Vagina (tissue), 2 donors: ENCODE measurements around the gene RPP40. TPM values are rescaled to one million over a fixed set of nuclear protein-coding genes. Genes with fewer than 3 reads are reported as not detected.

Experiments used
- DNase-seq, 2 donors: peaks; one replicate each; pipeline ENCODE4 v3.0.0-alpha.2; 2017; ENCODE audit errors: extremely low spot score in 2 of 2
- H3K27ac ChIP-seq: fragments of 200-600 bp; sonication (generic); one replicate; pipeline ENCODE4 v1.5.1; 2019
- H3K27me3 ChIP-seq: fragments of 200-600 bp; sonication (generic); one replicate; pipeline ENCODE4 v1.5.1; 2019
- H3K36me3 ChIP-seq, 2 donors: fragments of 200-600 bp; sonication (generic); one replicate each; pipeline ENCODE4 v1.5.1; 2017 to 2019
- H3K4me1 ChIP-seq: fragments of 200-600 bp; sonication (generic); one replicate; pipeline ENCODE4 v1.5.1; 2019
- H3K4me3 ChIP-seq, 2 donors: fragments of 200-600 bp; sonication (generic); 1 replicate in 1 of 2; 2 replicates in 1 of 2; pipeline ENCODE4 v1.5.1; 2016 to 2019
- H3K9me3 ChIP-seq: fragments of 200-600 bp; sonication (generic); one replicate; pipeline ENCODE4 v1.5.1; 2019
- CTCF ChIP-seq, 3 experiments: fragments of 450-650 bp in 2 of 3; fragments of 200-600 bp in 1 of 3; sonication (generic) in 1 of 3; IDR thresholded peaks; one replicate each; pipeline ENCODE4 v1.5.1; 2017 to 2019; ENCODE audit warnings: antibody characterized with exemption in 3 of 3, mild to moderate bottlenecking in 2 of 3, moderate library complexity in 2 of 3
- POLR2A ChIP-seq, 2 donors: fragments of 450-650 bp; IDR thresholded peaks; one replicate each; pipeline ENCODE4 v1.6.1; 2017; ENCODE audit warnings: antibody characterized with exemption in 2 of 2, mild to moderate bottlenecking in 2 of 2, moderate library complexity in 2 of 2
- POLR2AphosphoS5 ChIP-seq, 2 donors: sonication (generic); formaldehyde crosslinking; IDR thresholded peaks; one replicate each; pipeline ENCODE4 v1.9.0; 2017; ENCODE audit warnings: antibody characterized with exemption in 2 of 2, mild to moderate bottlenecking in 2 of 2, low read depth in 1 of 2; ENCODE audit not compliant: insufficient read depth in 1 of 2
- intact Hi-C: fragments of 100-400 bp; cut with DNase I; formaldehyde crosslinking; loops from one replicate; pipeline ENCODE4 v1.15.1; 2023
- total RNA-seq: library from RNA; depleted of rRNA; stranded (reverse); fragments of >200 nt; gene quantifications from one replicate; pipeline ENCODE4 v1.2.3, GENCODE V29; 2016

The RPP40 gene
- total RNA-seq, 1 donor from 2014 or later, result 4.7 TPM

GRCh38 chr6:4972438-4972837 lies 31.4 kb downstream of the RPP40 start:
- intact Hi-C loops, result no loop called here
- DNase-seq, result no peak
- Histone ChIP-seq H3K4me3 (no peak overlapping the region), H3K36me3 (no peaks in the 10 kb centered on the region), H3K9me3 (no peaks in the 10 kb centered on the region), H3K27me3 (no peaks in the 10 kb centered on the region), H3K4me1 (no peaks in the 10 kb centered on the region), H3K27ac (no peak overlapping the region)
- TF ChIP-seq POLR2A (IDR thresholded peaks at IDR 0.05) (no peak), CTCF (IDR thresholded peaks at IDR 0.05) (no peak)

- no peak for DNase-seq
- intact Hi-C loops, result no loop called here
- Histone ChIP-seq H3K4me1 (no peaks in the 10 kb centered on the region), H3K27me3 (no peaks in the 10 kb centered on the region), H3K4me3 (no peak overlapping the region), H3K36me3 (no peaks in the 10 kb centered on the region), H3K27ac (no peak overlapping the region), H3K9me3 (no peaks in the 10 kb centered on the region)
- no peak for TF ChIP-seq CTCF (IDR thresholded peaks at IDR 0.05)
- TF ChIP-seq POLR2A (IDR thresholded peaks at IDR 0.05), result no peak
- TF ChIP-seq POLR2AphosphoS5 (IDR thresholded peaks at IDR 0.05; ENCODE audit: insufficient read depth in 1 of 2, low read depth in 1 of 2), result no peak
Measured at GRCh38 chr6:4971851-4972250, 32.0 kb downstream of the RPP40 start.

- no peak for DNase-seq
- no peak for TF ChIP-seq CTCF (IDR thresholded peaks at IDR 0.05)
- TF ChIP-seq POLR2A (IDR thresholded peaks at IDR 0.05), result no peak
- no peak for TF ChIP-seq POLR2AphosphoS5 (IDR thresholded peaks at IDR 0.05; ENCODE audit: insufficient read depth in 1 of 2, low read depth in 1 of 2)
Measured at GRCh38 chr6:4970739-4971395, 33.0 kb downstream of the RPP40 start.

GRCh38 chr6:4969609-4970285 lies 34.1 kb downstream of the RPP40 start:
- DNase-seq, result no peak
- Histone ChIP-seq H3K27ac (no peak overlapping the region), H3K27me3 (no peaks in the 10 kb centered on the region), H3K9me3 (no peaks in the 10 kb centered on the region), H3K36me3 (no peaks in the 10 kb centered on the region), H3K4me1 (no peaks in the 10 kb centered on the region), H3K4me3 (no peak overlapping the region)
- TF ChIP-seq POLR2A (IDR thresholded peaks at IDR 0.05) (no peak), POLR2AphosphoS5 (IDR thresholded peaks at IDR 0.05; ENCODE audit: insufficient read depth in 1 of 2, low read depth in 1 of 2) (no peak), CTCF (IDR thresholded peaks at IDR 0.05) (no peak)
- intact Hi-C loops, result no loop called here

More at GRCh38 chr6:4970739-4971395, 33.0 kb downstream of the RPP40 start:
- Histone ChIP-seq H3K9me3 (no peaks in the 10 kb centered on the region), H3K36me3 (no peaks in the 10 kb centered on the region), H3K4me1 (no peaks in the 10 kb centered on the region), H3K4me3 (no peak overlapping the region), H3K27ac (no peak overlapping the region), H3K27me3 (no peaks in the 10 kb centered on the region)
- intact Hi-C loops, result no loop called here
